NCI-H1417 (cell line): ENCODE results near the gene FBLN5.

Experiments used
- DNase-seq, 3 experiments: peaks; one replicate each; lab custom pipeline; 2025; lab: John Stamatoyannopoulos, UW

FBLN5 gene

GRCh38 chr14:91945751-91946621, 1.5 kb downstream of the FBLN5 start:
- peak in 1 of 3 experiments; percentile 51 for DNase-seq

DNA sequence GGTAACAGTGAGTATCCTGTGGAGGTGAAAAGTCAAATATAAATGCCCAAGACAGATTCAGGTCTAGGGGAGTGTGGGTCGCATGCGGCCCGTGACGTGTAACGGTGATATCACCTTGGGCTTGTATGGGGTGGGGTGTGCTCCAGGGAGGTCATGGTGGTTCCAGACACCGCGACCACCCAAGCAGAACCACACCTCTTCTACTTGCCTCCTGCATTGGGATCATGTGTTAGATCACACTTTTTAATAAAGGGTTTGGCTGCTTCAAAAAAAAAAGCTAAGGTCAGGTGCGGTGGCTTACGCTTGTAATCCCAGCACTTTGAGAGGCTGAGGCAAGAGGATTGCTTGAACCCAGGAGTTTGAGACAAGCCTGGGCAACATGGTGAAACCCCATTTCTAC, 4.5 kb downstream of the FBLN5 start:
- no peak for DNase-seq

DNA sequence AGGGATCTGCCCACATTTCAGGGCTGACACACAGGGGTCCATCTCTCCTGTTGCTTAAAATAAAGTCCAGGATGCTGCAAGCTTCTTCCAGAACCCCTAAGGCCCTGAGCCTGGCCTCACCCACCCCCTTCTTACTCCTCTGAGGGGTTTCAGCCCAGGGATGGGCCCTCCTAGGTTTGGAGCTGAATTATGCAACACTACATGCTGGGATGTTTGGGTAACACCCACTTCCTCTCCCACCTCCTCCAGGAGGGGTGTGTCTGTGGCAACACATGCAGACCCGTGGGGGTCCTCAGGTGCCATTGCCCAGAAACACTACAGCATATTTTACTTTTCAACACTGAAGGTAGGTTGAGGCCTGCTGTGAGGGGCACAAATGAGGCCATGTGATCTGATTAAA, 5.4 kb downstream of the FBLN5 start:
- DNase-seq, result no peak

DNA sequence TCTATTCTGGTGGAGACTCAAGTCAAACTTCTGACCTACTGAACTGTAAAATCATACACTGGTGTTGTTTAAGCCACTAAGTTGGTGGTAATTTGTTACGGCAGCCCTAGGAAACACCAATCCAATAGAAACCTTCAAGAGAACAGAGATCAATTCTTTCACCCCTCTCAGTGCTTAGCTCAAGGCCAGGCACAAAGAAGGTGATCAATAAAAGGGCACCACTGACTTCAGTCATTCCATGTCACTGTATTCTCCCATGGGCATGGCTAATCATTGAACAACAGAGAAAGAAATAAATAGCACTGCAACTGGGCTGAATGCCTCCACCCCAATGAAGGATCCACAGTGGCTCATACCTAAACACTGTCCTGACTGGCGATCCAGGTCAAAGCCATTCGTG, 7.3 kb downstream of the FBLN5 start:
- no peak for DNase-seq

- no peak for DNase-seq
Measured at GRCh38 chr14:91935586-91935985, 11.9 kb downstream of the FBLN5 start.

DNA sequence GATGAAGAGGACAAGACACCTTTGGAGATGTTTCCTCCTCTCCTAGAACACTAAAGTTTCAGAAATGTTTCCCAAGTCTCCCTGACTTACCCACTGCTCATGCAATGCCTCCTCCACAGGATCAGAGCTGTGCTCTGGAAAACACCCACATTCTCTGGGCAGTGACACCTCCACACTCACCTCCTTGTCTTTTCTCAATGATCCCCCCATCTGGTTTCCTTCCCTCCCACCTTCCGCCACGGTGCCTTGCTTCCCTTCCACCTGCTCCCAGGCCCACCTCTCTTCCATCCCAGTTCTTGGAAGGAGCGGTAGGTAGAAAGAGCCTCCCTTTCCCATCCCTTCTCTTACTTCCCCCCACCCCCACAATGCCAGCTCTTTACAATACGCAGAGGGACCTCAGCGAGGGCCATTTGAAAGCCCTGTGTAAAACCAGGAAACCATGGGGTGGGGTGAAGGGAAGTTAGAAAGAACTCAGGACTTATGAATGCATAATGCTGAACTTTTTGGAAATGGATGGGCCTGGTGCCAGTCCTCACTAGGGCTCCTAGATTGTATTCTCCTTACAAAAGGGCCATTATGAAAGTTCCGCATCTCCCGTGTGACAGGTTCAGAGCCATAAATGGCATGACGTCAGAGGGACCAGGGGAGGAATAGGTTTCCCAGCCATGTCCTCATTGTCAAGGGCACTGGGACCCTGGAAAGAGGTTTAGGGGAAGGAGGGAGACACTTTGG, 12.8 kb downstream of the FBLN5 start:
- no peak for DNase-seq

- no peak for DNase-seq
Measured at GRCh38 chr14:91931478-91932088, 15.9 kb downstream of the FBLN5 start.

GRCh38 chr14:91929700-91930099, 17.8 kb downstream of the FBLN5 start:
- DNase-seq, result no peak

DNA sequence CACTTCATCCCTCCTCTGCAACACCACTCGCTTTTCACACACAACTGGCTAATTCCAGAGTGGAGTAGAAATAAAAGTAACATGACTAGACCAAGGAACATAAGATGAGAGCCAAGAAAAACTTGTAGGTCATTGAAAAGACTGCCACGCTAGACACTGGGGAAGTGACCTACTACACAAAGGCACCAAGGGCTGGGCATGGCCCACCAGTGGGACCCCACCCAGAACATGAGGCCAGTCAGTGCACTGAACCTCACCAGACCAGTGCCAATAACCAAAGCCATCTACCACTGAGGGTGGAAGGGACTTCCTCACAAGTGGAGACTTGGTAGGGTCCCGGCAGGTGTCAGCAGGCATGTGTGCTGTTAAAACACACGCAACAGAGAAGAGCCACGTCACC, 19.7 kb downstream of the FBLN5 start:
- no peak for DNase-seq

- DNase-seq, result no peak
Measured at GRCh38 chr14:91927191-91927590, 20.3 kb downstream of the FBLN5 start.

DNA sequence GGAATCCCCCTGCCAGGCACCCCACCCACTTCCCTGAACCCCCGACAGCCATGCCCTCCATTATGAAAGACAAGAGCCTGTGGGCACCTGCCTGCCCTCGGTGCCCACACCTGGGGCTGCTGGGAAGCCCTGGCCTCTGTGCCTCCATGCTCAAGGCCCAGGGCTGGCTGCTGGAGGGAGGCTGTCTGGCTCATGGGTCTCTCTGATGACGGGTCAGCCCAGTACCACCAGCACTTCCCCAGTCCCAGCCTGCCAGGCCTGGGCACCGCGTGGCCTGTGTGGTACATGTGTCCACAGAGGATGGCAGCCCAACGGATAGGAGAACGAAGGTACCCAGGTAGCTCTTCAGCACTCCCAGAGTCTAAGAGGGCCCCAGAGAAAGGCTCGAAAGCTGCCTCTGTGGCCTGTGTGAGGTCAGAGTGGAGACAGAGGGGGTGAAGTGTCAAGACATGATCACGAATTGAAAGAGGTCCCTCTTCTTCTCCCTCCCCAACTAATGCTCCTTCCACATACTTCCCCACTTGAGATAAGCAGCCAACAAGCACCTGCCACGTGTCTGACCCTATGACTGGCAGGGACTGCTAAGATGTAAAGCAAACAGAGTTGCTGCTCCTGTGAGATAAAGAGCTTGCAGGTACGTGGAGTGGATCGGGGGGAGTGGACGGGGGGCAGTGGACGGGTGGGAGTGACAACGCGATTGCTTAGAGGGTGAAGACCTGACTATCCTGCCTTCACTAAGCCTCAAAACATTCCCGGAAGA, 21.2 kb downstream of the FBLN5 start:
- no peak for DNase-seq

GRCh38 chr14:91925727-91926121, 21.8 kb downstream of the FBLN5 start:
- DNase-seq, result no peak

DNA sequence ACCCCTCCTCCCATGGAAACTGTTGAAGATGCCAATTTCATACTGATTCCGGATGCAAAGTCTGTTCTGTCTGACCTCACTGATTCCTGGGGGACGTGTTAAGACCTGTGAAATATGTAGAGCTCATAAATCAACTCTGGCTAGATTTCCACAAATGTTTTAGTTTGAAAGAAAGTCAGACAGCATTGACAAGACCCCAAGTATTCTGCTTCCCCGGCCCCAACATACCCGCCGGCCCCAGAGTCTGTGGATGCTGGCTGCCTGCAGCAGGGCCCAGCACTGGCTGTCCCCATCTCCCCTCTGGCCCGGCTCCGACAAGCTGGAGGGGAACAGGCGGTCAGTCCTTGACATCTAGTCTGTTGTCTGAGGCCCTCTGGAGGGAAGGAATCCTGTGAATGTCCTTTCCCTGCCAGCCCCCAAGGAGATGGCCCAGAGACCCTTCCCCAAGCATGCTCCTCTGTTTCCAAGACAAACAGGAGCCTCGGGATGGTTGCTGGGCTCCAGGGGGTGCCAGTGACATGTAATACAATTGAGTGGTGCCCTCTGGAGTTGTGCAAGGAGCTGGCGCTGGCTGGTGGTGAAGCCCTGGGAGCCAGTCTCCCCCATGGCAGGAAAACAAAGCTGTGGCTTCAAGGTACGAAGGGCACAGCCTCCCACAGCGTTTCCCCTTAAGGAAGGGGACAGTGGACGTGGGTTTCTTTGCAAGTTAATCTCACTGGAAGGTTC, 22.3 kb downstream of the FBLN5 start:
- no peak for DNase-seq

GRCh38 chr14:91920526-91920925, 27.0 kb downstream of the FBLN5 start:
- DNase-seq, result no peak

- DNase-seq, result no peak
Measured at GRCh38 chr14:91919814-91920213, 27.7 kb downstream of the FBLN5 start.

DNA sequence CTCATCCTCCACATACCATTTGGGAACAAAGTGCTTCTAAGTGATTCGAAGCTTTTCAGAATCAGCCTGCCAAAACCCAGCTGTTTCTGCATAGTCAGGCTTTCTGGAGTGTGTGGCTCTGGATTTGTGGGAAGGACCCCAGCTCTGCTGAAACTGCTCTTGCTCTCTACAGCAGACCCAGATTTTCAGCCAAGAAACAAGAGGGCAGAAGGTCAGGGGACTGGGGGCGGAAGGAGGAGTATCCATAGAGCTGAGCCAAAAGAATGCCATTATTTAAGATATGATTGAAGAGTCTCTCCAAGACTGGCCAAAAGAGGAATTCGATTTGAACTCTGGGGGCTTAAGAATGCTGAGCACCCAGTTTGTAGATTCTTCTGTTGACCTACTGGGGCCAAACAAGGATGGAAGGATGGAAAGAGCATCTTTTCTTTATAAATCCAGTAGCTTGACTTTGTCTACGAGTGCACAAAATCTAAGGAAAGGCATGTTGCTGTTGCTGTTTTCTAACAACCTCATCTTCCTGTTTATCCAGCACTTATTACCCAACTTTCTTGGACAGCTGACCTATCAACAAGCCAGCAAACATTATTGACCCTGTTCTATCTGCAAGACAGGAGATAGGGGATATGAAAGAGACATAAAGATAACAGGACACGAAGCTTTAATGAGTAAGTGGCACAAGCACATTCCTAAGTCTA, 29.2 kb downstream of the FBLN5 start:
- DNase-seq, result no peak

DNA sequence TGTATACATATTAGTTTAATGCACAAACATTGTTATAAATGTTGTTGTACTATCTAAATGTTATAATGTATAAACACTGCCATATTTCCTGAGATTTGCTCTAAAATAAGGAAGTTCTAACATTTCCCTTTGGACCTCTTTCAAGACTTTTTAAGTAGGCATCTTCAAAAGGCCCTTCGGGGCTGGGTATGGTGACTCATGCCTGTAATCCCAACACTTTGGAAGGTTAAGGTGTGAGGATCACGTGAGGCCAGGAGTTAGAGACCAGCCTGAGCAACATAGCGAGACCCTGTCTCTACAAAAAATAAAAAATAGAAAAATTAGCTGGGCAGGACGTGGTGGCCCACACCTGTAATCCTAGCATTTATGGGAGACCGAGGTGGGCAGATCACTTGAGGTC, 35.5 kb downstream of the FBLN5 start:
- no peak for DNase-seq

DNA sequence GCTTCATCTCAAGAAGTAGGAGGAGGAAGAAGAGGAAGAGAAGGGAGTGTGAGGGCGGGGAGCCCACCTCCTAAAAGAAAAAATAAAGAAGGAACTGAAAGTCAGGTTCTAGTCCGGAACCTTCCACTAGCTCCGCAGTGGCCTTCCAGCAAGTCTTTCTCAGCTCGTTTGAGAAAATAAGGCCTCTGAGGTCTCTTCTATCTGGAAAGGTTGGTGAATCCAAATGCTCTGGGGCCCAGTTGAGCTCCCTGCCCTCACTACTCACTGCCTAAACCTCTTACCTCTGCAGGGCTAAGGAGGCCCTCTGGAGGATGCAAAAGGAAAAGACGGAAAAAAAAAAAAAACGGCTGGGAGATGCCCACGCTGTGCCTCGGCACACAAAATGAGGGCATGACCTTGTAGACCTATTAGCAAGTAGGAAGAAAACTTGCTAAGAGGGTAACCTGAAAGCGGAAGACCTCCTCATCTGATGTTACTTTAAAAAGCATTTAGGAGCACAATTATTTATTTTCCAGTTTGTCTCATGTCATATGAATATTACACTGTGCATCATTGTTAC, 35.9 kb downstream of the FBLN5 start:
- peak in 2 of 3 experiments; percentile 36 to 56 for DNase-seq

- no peak for DNase-seq
Measured at GRCh38 chr14:91910196-91910595, 37.3 kb downstream of the FBLN5 start.

DNA sequence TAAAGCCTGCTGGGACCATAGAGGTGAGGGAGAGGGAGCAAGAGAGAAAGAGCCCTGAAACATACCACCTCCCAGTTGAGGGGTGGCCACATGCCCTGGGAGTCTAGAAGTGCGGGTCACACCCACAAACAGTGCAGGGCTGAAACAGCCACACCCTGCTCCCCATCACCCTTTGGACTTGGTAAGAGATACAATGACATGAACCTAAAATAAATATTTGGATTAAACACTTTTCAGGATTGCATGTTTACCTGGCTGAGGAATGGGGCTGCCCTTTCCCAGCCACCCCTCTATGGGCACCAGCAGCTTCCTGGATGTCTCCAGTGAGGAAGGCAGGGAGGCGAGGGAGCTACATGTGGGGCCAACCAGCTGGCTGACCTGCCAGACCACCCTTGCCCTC, 41.1 kb downstream of the FBLN5 start:
- DNase-seq, result no peak
